WTC11 (cell line): ENCODE measurements around the gene IRAK4. TPM values are rescaled to one million over a fixed set of nuclear protein-coding genes. Genes with fewer than 3 reads are reported as not detected.

ENCODE experiments used
- ATAC-seq: fragments of 200-7000 bp; cut with Tn5 transposase; 2 replicates; pipeline ENCODE4 v1.10.0; 2021; ENCODE audit warnings: mild to moderate bottlenecking, moderate library complexity
- CTCF ChIA-PET: fragments of 300-600 bp; sonication (Branson Sonifier 250); formaldehyde crosslinking; loops from one replicate; lab custom pipeline; 2021; ENCODE audit warnings: antibody characterized with exemption; lab: Charles Lee
- POLR2A ChIA-PET: fragments of 350-600 bp; sonication (Branson Sonifier 250); formaldehyde crosslinking; loops from one replicate; lab custom pipeline; 2021; ENCODE audit warnings: antibody characterized with exemption; lab: Charles Lee
- DNase-seq: peaks from one replicate; pipeline ENCODE4 v3.0.0; 2021; ENCODE audit warnings: low spot score
- H3K27ac Mint-ChIP-seq: 2 replicates; pipeline ENCODE4 v1.8.0; 2021; ENCODE audit warnings: mixed read lengths
- H3K27me3 Mint-ChIP-seq: 2 replicates; pipeline ENCODE4 v1.8.0; 2021; ENCODE audit warnings: low read depth, mild to moderate bottlenecking, moderate library complexity, mixed read lengths
- H3K36me3 Mint-ChIP-seq: 2 replicates; pipeline ENCODE4 v1.8.0; 2021; ENCODE audit warnings: mixed read lengths
- H3K4me1 Mint-ChIP-seq: 2 replicates; pipeline ENCODE4 v1.8.0; 2022; ENCODE audit warnings: mixed read lengths
- H3K4me3 Mint-ChIP-seq: 2 replicates; pipeline ENCODE4 v1.8.0; 2021; ENCODE audit warnings: mild to moderate bottlenecking, moderate library complexity, mixed read lengths
- H3K9me3 Mint-ChIP-seq: 2 replicates; pipeline ENCODE4 v1.8.0; 2021; ENCODE audit warnings: mixed read lengths
- AR ChIP-seq: fragments of 250-450 bp; sonication (Bioruptor Pico); IDR thresholded peaks from 2 replicates; pipeline ENCODE4 v1.9.0; 2021; ENCODE audit warnings: mild to moderate bottlenecking
- CTCF ChIP-seq: fragments of 200-600 bp; IDR thresholded peaks from 2 replicates; pipeline ENCODE4 v1.8.0; 2022; ENCODE audit warnings: antibody characterized with exemption
- E2F1 ChIP-seq: sonication (generic); formaldehyde crosslinking; IDR thresholded peaks from 2 replicates; pipeline ENCODE4 v1.8.0; 2022; ENCODE audit warnings: mild to moderate bottlenecking, missing genetic modification reagents
- ESRRA ChIP-seq: sonication (generic); formaldehyde crosslinking; IDR thresholded peaks from 2 replicates; pipeline ENCODE4 v1.8.1; 2022; ENCODE audit warnings: mild to moderate bottlenecking, missing genetic modification reagents, borderline replicate concordance
- GRHL2 ChIP-seq: fragments of 250-450 bp; sonication (Bioruptor Pico); IDR thresholded peaks from 2 replicates; pipeline ENCODE4 v1.8.0; 2022; ENCODE audit warnings: mild to moderate bottlenecking, moderate library complexity; ENCODE audit not compliant: insufficient replicate concordance, severe bottlenecking
- HMGXB4 ChIP-seq: sonication (generic); formaldehyde crosslinking; IDR thresholded peaks from 2 replicates; pipeline ENCODE4 v1.8.1; 2023; ENCODE audit warnings: mild to moderate bottlenecking, moderate library complexity, missing genetic modification reagents
- PRDM15 ChIP-seq: sonication (generic); formaldehyde crosslinking; IDR thresholded peaks from 2 replicates; pipeline ENCODE4 v1.8.0; 2022; ENCODE audit warnings: missing genetic modification reagents
- SOX15 ChIP-seq: fragments of 250-450 bp; sonication (Bioruptor Pico); IDR thresholded peaks from 2 replicates; pipeline ENCODE4 v1.9.0; 2021; ENCODE audit warnings: mild to moderate bottlenecking
- ZBTB21 ChIP-seq: sonication (generic); formaldehyde crosslinking; IDR thresholded peaks from 2 replicates; pipeline ENCODE4 v1.8.1; 2023; ENCODE audit warnings: mild to moderate bottlenecking, missing genetic modification reagents, borderline replicate concordance
- ZNF121 ChIP-seq: sonication (generic); formaldehyde crosslinking; IDR thresholded peaks from 2 replicates; pipeline ENCODE4 v1.8.0; 2023; ENCODE audit warnings: missing genetic modification reagents
- ZNF138 ChIP-seq: sonication (generic); formaldehyde crosslinking; conservative IDR thresholded peaks from 2 replicates; pipeline ENCODE4 v1.8.1; 2022; ENCODE audit warnings: mild to moderate bottlenecking, moderate library complexity, missing genetic modification reagents
- ZNF219 ChIP-seq: sonication (generic); formaldehyde crosslinking; IDR thresholded peaks from 2 replicates; pipeline ENCODE4 v1.8.0; 2023; ENCODE audit warnings: missing genetic modification reagents, mild to moderate bottlenecking, borderline replicate concordance
- ZNF232 ChIP-seq: sonication (generic); formaldehyde crosslinking; IDR thresholded peaks from 2 replicates; pipeline ENCODE4 v1.8.0; 2022; ENCODE audit warnings: mild to moderate bottlenecking, missing genetic modification reagents
- ZNF263 ChIP-seq: sonication (generic); formaldehyde crosslinking; IDR thresholded peaks from 2 replicates; pipeline ENCODE4 v1.8.1; 2022; ENCODE audit warnings: low read depth, mild to moderate bottlenecking, moderate library complexity, missing genetic modification reagents
- ZSCAN18 ChIP-seq: fragments of 250-450 bp; sonication (Bioruptor Pico); IDR thresholded peaks from 2 replicates; pipeline ENCODE4 v2.1.2; 2022; ENCODE audit warnings: mild to moderate bottlenecking, moderate library complexity
- total RNA-seq: library from RNA; stranded (reverse); gene quantifications from 3 replicates; pipeline ENCODE4 v1.2.3, GENCODE V29; 2021

IRAK4 gene
- total RNA-seq, 1 experiment from 2014 or later: 6.5 TPM

- DNase-seq: no peak
- H3K4me3 Mint-ChIP-seq: no peak overlapping the region
- no peaks in the 10 kb centered on the region for H3K36me3 Mint-ChIP-seq
- no peaks in the 10 kb centered on the region; the same call in none of the 2 replicates for H3K27me3 Mint-ChIP-seq
- no peak for TF ChIP-seq ZNF219 (CRISPR knock-in tag)
- no peak for TF ChIP-seq ZNF232
- no peak for TF ChIP-seq SOX15 (CRISPR knock-in tag)
- TF ChIP-seq ESRRA (CRISPR knock-in tag): no peak
- TF ChIP-seq ZBTB21 (CRISPR knock-in tag): no peak
- no peak for TF ChIP-seq CTCF
- no peak for TF ChIP-seq ZNF121 (CRISPR knock-in tag)
- TF ChIP-seq PRDM15 (CRISPR knock-in tag): no peak
- no peak for TF ChIP-seq GRHL2 (CRISPR knock-in tag)
- TF ChIP-seq HMGXB4: no peak
- no peak for TF ChIP-seq AR (CRISPR knock-in tag)
- TF ChIP-seq ZNF138 (CRISPR knock-in tag): no peak
- ATAC-seq: no peak
- ChIA-PET CTCF (interaction anchor here (1.5 kb wide), 1 partner anchor 20 kb away, joined by 3 read pairs; no protein-coding TSS in a partner anchor), POLR2A (no interaction called here)
- H3K27ac Mint-ChIP-seq: no peak overlapping the region
- peaks cover 7% of the 10 kb centered on the region for H3K4me1 Mint-ChIP-seq
- no peaks in the 10 kb centered on the region for H3K9me3 Mint-ChIP-seq
These were observed 68.3 kb downstream of the IRAK4 start for GRCh38 chr12:43827093-43827492.

GRCh38 chr12:43832463-43833168 is 73.9 kb downstream of the IRAK4 start:
- no peaks in the 10 kb centered on the region for H3K9me3 Mint-ChIP-seq
- peaks cover 34% of the 10 kb centered on the region for H3K27me3 Mint-ChIP-seq
- ChIA-PET CTCF (no interaction called here), POLR2A (no interaction called here)
- H3K27ac Mint-ChIP-seq: no peak overlapping the region
- no peak overlapping the region for H3K4me3 Mint-ChIP-seq
- TF ChIP-seq ZSCAN18: no peak
- TF ChIP-seq ZNF263 (CRISPR knock-in tag): no peak
- no peak for TF ChIP-seq E2F1 (CRISPR knock-in tag)
- TF ChIP-seq HMGXB4: no peak
- no peak for TF ChIP-seq ZBTB21 (CRISPR knock-in tag)
- TF ChIP-seq, all 79 proteins: peak for 0
- Mint-ChIP-seq H3K36me3 (no peaks in the 10 kb centered on the region), H3K4me1 (peaks cover 7% of the 10 kb centered on the region)
- DNase-seq (no peak), ATAC-seq (no peak)
